Body of pancreas (tissue), 4 donors: Measurements from ENCODE around the gene PDE4D. TPM values are rescaled to one million over a fixed set of nuclear protein-coding genes. Genes with fewer than 3 reads are reported as not detected.

Experiments
- ATAC-seq: fragments of 150-250 bp; one replicate; pipeline ENCODE4 v1.9.1; 2016
- DNase-seq, 4 donors: peaks; one replicate each; pipeline ENCODE4 v3.0.0-alpha.2; 2019
- H3K27ac ChIP-seq, 4 donors: fragments of 200-600 bp; sonication (generic); 1 replicate in 3 of 4; 2 replicates in 1 of 4; pipeline versions ENCODE4 v1.5.1 to v1.6.1; 2016 to 2019; ENCODE audit warnings: mild to moderate bottlenecking in 1 of 4, mixed read lengths in 1 of 4, moderate library complexity in 1 of 4
- H3K27me3 ChIP-seq, 2 donors: fragments of 200-600 bp; sonication (generic); one replicate each; pipeline ENCODE4 v1.6.0; 2016; ENCODE audit warnings: mild to moderate bottlenecking in 1 of 2
- H3K36me3 ChIP-seq, 2 donors: fragments of 200-600 bp; sonication (generic); replicated peaks in 1 of 2; 2 replicates each; pipeline ENCODE4 v1.5.1; 2016; ENCODE audit warnings: low read depth in 2 of 2; ENCODE audit not compliant: insufficient read depth in 1 of 2
- H3K4me1 ChIP-seq: fragments of 200-600 bp; sonication (generic); one replicate; pipeline ENCODE4 v1.6.0; 2016
- H3K4me3 ChIP-seq, 2 donors: fragments of 200-600 bp; sonication (generic); 1 replicate in 1 of 2; 2 replicates in 1 of 2; pipeline ENCODE4 v1.5.1; 2016 to 2019
- H3K9me3 ChIP-seq, 3 donors: fragments of 200-600 bp; sonication (generic); 1 replicate in 2 of 3; 2 replicates in 1 of 3; pipeline ENCODE4 v1.5.1; 2016
- CTCF ChIP-seq, 7 experiments: fragments of 450-650 bp in 4 of 7; fragments of 200-600 bp in 3 of 7; sonication (generic) in 3 of 7; IDR thresholded peaks; one replicate each; pipeline ENCODE4 v1.5.1; 2016 to 2019; ENCODE audit warnings: antibody characterized with exemption in 7 of 7
- POLR2A ChIP-seq, 3 donors: fragments of 450-650 bp; IDR thresholded peaks; one replicate each; pipeline ENCODE4 v1.6.1; 2016; ENCODE audit warnings: antibody characterized with exemption in 3 of 3, mild to moderate bottlenecking in 2 of 3
- WGBS, 2 donors: methylation state at CpG; one replicate each; pipeline ENCODE4 v1.1.5; 2017; 5-methylcytosine and 5-hydroxymethylcytosine counted together
- intact Hi-C: fragments of 100-400 bp; cut with DNase I; formaldehyde crosslinking; loops from one replicate; pipeline ENCODE4 v1.15.1; 2023
- total RNA-seq, 2 donors: library from RNA; depleted of rRNA; stranded (reverse); fragments of >200 nt; gene quantifications; one replicate each; pipeline ENCODE4 v1.1.0, GENCODE V29; 2016

PDE4D gene
- total RNA-seq, 2 donors from 2014 or later: 8.6 to 9.2 TPM

- peaks cover 16% of the 10 kb centered on the region for H3K4me1 ChIP-seq
Observed at GRCh38 chr5:59264639-59265245, 628.8 kb downstream of the PDE4D start.

GRCh38 chr5:59264013-59264412, 629.5 kb downstream of the PDE4D start:
- TF ChIP-seq CTCF (IDR thresholded peaks at IDR 0.05): no peak
- ATAC-seq (no peak), DNase-seq (peak in 1 of 4 donors; percentile 12)
- Histone ChIP-seq H3K9me3 (no peaks in the 10 kb centered on the region), H3K4me1 (peaks cover 16% of the 10 kb centered on the region), H3K4me3 (no peak overlapping the region), H3K27me3 (no peaks in the 10 kb centered on the region), H3K36me3 (no peaks in the 10 kb centered on the region), H3K27ac (no peak overlapping the region)
- 66 to 71% methylated on average over 2 of the region's 2 CpGs for WGBS, 2 donors
- intact Hi-C loops: no loop called here

More at GRCh38 chr5:59264639-59265245, 628.8 kb downstream of the PDE4D start:
- TF ChIP-seq CTCF (IDR thresholded peaks at IDR 0.05) (no peak), POLR2A (IDR thresholded peaks at IDR 0.05) (no peak)
- H3K4me3 ChIP-seq: no peak overlapping the region
- H3K27me3 ChIP-seq: no peaks in the 10 kb centered on the region
- H3K27ac ChIP-seq: no peak overlapping the region
- 71 to 77% methylated on average over 4 of the region's 4 CpGs for WGBS, 2 donors
- H3K9me3 ChIP-seq: no peaks in the 10 kb centered on the region
- ATAC-seq (no peak), DNase-seq (no peak)
- intact Hi-C loops: no loop called here
- H3K36me3 ChIP-seq: no peaks in the 10 kb centered on the region

- TF ChIP-seq POLR2A (IDR thresholded peaks at IDR 0.05): no peak
- TF ChIP-seq CTCF (IDR thresholded peaks at IDR 0.05): no peak
- peaks cover 16% of the 10 kb centered on the region for H3K4me1 ChIP-seq
- no peak overlapping the region for H3K27ac ChIP-seq
- H3K36me3 ChIP-seq: no peaks in the 10 kb centered on the region
- intact Hi-C loops: no loop called here
- H3K9me3 ChIP-seq: no peaks in the 10 kb centered on the region
- DNase-seq: no peak
- H3K27me3 ChIP-seq: no peaks in the 10 kb centered on the region
- ATAC-seq: no peak
- WGBS, 2 donors: 94 to 98% methylated on average over 1 of the region's 1 CpG
- no peak overlapping the region for H3K4me3 ChIP-seq
Observed at GRCh38 chr5:59261969-59262368, 631.6 kb downstream of the PDE4D start.

GRCh38 chr5:59260973-59261372, 632.6 kb downstream of the PDE4D start:
- Histone ChIP-seq H3K4me3 (no peak overlapping the region), H3K27me3 (no peaks in the 10 kb centered on the region), H3K27ac (no peak overlapping the region), H3K36me3 (no peaks in the 10 kb centered on the region), H3K4me1 (peaks cover 13% of the 10 kb centered on the region), H3K9me3 (no peaks in the 10 kb centered on the region)
- ATAC-seq (no peak), DNase-seq (no peak)
- WGBS, 2 donors: 84 to 91% methylated on average over 1 of the region's 1 CpG
- TF ChIP-seq POLR2A (IDR thresholded peaks at IDR 0.05): no peak
- no peak for TF ChIP-seq CTCF (IDR thresholded peaks at IDR 0.05)
- intact Hi-C loops: no loop called here

- H3K4me1 ChIP-seq: peaks cover 8% of the 10 kb centered on the region
- H3K9me3 ChIP-seq: no peaks in the 10 kb centered on the region
- no peak for ATAC-seq
- no peak for DNase-seq
- 91 to 94% methylated on average over 3 of the region's 3 CpGs for WGBS, 2 donors
- H3K27ac ChIP-seq: no peak overlapping the region
- H3K4me3 ChIP-seq: no peak overlapping the region
- intact Hi-C loops: no loop called here
- no peaks in the 10 kb centered on the region for H3K36me3 ChIP-seq
- no peaks in the 10 kb centered on the region for H3K27me3 ChIP-seq
- TF ChIP-seq POLR2A (IDR thresholded peaks at IDR 0.05): no peak
- no peak for TF ChIP-seq CTCF (IDR thresholded peaks at IDR 0.05)
Observed at GRCh38 chr5:59260200-59260599, 633.3 kb downstream of the PDE4D start.
